Measurements from ENCODE around the gene ANO1.

Gene ANO1

DNA sequence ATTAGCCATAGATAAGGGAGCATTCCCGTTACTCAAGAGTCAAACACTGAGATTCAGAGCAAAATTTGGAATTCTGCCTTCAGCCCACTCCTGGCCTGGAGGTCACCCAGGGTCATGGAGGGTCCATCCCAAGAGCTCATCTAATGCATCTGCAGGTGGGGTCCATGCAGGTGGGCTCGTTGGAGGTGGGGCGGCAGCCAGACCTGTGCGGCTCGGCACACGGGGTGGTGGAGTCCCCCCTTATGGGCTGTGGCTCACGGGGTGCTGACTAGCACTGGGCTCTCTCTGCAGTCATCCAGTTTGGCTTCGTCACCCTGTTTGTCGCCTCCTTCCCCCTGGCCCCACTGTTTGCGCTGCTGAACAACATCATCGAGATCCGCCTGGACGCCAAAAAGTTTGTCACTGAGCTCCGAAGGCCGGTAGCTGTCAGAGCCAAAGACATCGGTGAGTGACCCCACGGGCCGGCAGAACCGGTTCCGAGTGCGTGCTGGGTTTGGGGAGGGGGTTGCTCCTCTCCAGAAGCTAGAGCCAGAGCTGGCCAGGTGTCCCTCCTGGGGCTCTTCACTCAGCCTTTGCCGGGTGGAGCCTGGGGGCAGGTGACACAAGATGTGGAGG lies 92.6 kb downstream of the ANO1 start:
- DNase-seq: no peak

DNA sequence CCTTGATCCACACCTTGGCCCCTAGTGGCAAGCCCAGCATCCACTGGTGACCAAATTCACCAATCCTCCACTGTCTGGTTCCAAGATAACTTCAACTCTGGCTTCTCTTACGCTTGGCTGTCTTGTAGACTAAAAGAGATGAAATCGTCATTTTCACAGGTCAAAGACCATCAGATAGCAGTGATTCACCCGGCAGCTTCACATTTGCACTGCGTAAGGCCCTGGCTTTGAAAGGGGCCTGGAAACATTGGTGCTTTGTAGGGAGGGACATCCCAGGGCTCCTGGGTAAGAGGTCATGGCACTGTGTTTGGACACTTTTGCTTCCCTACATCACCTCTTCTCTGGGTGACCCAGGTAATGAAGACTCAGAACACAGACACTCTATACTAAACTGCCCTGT lies 94.9 kb downstream of the ANO1 start:
- no peak for DNase-seq

DNA sequence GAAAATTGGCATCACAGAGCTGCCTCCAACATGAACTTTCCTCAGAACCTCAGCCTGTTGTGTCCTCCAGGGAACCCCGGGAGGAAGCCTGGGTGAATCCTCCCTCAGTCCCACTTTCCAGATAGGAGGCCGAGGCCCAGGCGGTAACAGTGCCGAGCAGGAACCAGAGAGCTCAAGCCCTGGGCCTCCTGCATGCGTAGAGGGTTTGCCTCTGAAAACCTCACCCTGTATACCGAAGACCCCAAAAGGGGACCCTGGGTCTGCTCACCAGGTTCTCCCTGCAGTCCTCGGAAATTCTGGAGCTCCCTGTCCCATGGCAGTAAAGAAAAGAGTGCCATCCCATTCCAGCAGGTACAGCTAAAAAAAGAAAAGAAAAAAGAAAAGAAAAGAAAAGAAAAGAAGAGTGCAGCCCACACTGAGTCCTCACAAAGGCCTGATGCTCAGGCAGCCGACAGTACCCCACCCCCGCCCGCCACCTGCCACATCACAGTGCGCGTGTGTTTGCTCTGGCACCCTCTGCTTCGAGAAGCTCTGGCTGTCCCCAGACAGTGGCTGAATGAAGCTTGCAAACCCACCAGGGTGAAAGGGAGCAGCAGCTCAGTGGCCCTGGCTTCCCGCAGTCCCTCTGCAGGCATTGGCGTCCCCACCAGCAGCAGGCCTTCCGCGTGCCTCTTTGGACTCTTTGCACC lies 96.6 kb downstream of the ANO1 start:
- no peak for DNase-seq

DNA sequence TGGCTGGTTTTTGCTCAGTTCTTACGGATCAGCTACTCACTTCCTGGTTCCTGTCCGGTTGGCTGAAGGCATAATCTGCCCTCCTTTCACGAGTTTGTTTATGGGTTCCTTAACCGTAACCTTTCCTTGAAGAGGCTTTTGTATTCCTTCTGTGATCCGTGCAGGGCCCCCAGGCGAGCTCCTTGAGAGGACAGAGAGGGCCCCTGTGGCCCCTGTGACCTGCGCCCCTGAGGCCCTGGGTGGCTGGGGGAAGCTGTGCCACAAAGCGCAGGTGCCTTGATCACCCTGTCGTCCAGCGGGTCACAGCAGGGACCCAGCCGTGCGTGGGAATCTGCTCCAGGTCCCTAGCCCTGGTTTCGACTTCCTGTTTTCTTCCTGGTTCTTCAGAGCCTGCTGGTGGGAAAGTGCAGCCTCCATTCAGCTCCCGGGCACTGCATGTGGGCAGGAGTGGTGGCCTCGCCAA lies 97.2 kb downstream of the ANO1 start:
- no peak for DNase-seq

DNA sequence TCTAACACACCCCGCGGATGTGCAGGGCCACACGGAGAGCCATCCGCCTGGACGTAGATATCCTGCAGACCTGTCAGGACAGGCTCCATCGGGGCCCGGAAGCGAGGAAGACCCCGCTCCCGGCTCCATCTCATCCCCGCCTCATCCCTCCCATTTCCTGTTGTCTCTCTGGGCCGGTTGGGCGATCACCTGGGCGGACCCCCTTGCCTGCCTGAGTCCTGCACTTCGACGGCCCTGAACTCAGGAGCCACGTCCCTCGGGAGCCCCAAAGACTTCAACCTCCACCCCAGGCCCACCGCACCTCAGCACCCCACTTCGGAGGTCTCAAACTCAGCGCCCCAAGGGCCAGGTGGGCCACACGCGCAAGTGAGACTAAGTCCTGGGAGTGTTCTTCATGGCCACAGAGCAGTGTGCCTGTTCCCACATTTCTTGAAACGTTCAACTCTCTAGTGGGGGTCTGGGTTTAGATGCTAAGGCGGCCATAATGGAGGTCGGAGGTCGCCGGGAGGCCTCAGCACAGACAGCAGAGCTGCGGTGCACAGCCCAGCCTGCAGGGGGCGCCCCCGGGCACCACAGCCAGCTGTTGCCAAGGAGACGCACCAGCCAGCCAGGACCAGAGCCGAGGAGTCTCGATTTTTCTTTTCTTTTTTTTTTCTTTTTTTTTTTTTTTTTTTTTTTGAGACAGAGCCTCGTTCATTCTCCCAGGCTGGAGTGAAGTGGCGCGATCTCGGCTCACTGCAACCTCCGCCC lies 99.0 kb downstream of the ANO1 start:
- no peak for DNase-seq

DNA sequence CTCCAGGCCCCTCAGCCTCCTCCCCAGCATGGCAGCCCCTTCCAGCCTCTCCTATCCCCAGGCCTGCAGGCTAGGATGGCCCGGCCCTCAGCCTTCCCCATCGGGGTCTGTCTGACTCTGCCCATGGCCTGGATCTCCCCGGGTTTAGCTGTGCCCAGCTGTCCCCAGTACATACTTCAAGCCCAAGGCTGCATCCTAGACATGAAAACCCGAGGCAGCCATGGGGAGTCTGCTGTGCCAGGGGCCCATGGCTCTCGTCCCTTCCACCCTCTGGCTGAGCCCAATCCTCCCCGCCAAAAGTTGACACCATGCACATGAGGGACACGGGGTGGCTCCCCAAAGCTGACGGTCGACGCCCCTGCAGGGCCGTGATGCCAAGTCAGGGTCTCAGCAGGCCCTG lies 102.8 kb downstream of the ANO1 start:
- DNase-seq: no peak

DNA sequence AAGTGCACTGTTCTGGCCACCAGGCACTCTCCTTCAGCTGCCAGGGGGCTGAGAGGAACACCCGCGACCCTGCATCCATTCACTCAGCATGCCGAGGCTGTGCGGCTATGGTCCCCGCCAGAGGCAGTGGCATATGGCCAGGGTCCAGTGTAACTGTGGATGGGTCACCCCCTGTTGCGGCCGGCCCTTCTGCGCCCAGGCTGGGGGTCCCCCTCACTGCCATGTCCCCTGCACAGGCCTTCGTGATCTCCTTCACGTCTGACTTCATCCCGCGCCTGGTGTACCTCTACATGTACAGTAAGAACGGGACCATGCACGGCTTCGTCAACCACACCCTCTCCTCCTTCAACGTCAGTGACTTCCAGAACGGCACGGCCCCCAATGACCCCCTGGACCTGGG lies 104.1 kb downstream of the ANO1 start:
- DNase-seq: no peak

DNA sequence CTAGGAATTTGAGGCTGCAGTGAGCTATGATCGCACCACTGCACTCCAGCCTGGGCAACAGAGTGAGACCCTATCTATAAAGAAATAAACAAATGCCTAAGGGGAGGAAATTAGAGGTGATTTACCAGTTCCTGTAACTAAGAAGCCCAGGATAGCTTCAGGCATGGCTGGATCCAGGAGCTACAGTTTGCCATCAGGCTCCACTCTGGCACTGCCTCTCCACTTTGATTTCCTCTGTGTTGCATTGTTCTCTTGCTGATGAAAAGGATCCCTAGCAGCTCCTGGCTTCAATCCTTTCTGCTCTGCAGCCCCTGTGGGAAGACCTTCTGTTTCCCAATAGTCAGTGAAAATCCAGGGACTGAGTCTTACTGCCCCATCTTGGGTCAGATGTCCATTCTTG lies 104.9 kb downstream of the ANO1 start:
- no peak for DNase-seq

DNA sequence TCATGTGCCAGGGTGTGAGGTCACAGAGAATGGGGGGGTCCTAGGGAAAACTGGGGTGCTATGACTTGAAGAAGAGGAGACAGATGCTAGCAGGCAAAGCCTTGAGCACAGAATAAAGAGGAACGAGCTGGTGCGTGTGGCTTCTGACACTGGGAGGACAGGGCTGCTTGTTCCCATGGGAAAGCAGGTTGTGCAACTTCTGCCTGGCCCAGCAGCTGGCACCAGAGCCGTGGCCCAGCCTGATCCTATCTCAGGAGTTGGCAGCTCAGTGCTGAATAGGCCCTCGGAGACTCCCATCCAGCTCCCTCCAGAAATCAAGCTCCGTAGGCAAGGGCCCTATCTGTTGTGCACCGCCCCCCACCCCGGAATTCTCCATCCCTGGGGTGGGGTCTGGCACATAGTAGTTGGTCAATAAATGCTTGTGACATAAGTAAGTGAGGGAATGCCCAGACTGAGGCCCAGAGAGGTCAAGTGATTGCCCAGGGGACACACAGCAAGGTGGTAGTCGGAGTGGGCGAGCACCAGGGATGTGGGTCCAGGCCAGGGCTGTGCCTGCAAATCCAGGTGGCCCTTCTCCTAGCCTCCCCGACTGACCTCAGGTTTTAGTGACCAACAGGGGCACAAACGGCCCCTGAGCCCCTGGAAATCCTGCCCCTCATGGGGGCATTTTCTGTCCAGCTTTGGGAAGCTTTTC lies 105.5 kb downstream of the ANO1 start:
- DNase-seq: no peak

DNA sequence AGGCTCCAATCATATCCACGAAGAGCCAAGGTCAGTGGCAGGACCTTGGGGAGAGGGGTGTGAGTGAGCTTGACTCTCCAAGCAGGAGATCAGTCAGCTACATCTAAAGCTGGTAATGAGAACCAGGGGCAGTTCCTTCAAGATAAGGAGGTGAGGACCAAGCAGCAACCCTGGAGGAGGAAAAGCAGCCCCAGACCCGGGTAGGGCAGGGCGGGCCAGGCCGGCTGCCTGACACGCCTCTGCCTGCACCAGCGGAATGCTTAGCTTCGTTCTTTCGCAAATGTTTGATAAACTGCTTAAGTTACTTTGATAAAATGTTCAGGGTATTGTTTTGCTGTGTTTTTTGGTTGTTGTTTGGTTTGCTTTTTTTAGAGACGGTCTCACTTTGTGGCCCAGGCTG lies 106.3 kb downstream of the ANO1 start:
- DNase-seq: no peak

DNA sequence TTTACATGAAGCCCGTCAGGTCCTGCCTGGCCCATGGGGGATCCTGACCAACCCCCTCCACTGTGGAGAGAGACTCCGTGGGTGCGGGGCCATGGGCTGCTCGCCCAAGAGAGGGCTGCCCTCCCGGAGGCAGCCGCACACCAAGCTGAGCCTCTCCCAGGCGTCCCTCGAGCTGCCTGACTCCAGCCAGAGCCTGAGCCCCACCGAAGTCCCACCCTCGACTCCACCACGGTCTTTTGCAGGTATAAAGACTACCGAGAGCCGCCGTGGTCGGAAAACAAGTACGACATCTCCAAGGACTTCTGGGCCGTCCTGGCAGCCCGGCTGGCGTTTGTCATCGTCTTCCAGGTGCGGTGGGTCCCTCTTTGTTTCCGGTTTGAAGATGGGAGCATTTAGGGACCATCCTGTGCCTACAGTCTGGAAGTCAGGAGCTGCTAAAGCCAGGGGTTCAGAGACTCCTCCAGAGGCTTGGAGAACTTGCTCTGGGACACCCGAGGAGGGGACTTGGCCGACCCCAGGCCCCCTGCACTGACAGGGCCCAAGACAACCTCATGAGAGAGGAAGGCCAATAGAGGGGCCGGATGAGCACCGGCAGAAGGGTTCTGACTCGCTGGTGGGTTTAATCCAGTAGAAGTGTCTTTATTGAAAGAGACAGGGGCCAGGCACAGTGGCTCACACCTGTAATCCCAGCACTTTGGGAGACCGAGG lies 107.4 kb downstream of the ANO1 start:
- DNase-seq: no peak

DNA sequence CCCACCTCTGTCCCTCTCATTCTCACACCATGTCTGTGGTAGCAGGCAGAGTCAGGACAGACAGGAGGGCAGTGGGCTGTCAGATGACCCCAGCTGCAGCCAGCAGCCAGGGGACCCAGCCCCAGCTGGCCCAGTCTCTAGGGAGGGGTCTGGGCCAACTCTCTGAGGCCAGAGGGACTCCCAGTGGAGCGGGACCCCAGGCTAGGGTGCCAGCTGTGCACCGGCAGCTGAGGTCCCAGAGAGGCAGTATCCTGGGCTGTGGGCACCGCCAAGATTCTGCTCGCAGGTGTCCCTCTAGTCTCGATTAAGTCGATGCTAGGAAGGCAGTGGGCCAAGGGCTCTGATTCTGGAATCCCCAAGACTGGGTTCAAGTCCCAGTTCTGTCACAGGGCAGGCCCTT lies 108.3 kb downstream of the ANO1 start:
- DNase-seq: no peak

DNA sequence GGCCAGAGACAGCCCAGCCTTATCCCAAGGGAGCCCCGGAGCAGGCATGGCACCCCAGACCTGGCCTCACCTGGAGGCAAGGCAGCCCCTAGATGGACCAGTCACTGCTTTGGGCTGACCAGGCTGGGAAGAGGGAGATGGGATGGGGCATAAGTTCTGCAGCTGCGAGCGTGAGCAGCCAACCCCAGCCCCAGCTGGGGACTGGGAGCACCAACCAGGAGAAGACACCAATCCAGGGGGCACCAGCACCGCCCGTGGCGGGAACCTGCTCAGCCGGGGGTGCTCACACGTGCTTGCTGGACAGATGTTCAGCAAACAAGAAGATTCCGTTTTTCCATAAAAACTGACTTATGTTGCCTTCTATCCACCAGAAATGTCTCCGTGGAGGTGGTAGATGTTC lies 108.8 kb downstream of the ANO1 start:
- DNase-seq: no peak

DNA sequence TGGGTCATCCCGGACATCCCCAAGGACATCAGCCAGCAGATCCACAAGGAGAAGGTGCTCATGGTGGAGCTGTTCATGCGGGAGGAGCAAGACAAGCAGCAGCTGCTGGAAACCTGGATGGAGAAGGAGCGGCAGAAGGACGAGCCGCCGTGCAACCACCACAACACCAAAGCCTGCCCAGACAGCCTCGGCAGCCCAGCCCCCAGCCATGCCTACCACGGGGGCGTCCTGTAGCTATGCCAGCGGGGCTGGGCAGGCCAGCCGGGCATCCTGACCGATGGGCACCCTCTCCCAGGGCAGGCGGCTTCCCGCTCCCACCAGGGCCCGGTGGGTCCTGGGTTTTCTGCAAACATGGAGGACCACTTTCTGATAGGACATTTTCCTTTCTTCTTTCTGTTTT lies 109.7 kb downstream of the ANO1 start:
- DNase-seq: no peak

DNA sequence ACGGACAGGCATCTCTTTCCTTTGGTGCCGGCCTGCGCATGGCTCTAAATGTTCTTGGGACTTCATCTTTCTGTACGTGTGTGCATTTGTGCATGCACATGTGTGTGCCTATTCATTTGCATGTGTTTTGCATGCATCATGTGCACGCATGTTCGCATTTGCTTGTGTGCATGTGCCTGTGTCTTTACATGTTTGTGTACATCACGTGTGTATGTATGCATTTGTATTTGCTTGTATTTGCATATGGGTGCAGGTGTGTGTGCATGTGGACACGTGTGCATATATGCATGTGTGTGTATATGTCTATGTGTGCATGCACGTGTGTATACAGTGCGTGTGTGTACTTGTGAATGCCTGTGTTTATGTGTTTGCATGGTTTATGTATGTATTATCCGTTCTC lies 111.5 kb downstream of the ANO1 start:
- DNase-seq: no peak

DNA sequence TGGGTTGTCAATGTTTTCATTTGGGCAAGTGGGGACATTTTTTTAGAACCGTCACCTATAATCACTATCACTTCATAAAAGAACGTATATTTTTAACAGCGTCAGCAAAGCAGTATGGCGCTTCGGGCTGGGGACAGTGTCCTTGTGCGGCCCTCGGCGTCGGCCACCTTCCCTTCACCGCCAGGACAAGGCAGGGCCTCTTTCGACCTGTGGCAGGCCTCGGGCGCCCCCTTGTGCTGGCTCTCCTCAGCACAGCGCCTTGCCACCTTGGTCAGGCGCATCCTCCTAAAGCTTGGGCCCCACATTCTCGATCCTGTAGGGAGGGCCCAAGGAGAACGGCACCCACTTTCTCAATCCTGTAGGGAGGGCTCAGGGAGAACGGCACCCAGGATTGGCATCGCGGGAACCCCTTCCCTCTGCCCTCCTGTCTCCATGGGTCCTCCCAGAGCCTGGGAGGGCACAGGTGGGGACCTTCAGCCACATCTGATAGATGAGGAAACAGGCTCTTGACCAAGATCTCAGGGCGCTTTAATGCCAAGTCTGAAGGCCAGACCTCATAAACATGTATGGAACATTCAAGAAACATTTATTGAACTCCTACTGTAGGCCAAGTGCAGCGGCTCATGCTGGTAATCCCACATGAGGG lies 113.5 kb downstream of the ANO1 start:
- no peak for DNase-seq

DNA sequence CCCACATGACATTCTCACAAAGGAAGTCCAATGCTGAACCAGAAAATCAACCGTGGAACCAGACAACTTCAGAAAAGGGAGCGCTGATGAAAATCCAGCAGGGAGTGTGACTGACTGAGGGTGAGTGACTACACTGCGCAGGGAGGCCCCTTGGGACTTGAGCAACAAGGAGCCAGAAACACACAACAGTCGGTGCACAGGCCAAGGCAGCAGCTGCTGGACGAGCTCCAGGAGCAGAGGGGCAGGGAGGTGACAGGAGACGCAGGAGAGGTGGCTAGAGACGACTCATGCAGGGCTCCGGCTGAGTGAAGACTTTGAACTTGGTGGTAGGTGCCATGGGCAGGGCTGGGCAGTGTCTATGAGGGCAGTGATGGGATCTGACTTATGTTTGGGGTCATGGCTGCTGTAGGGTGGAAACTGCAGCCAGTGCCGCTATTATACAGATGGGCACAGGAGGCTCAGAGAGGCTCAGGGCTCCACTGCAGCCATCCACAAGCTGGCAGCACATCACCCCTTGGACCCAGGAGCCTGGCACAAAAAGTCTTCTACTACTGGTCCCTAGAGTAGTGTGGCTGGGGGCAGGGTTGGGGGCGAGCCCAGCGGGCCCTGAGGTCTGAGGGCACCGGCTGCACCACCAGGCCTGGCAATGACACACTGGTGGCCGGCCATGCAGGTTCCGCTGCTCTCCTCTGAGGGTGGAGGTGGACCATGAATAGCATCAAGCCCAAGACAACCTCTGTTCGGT lies 114.7 kb downstream of the ANO1 start:
- no peak for DNase-seq

DNA sequence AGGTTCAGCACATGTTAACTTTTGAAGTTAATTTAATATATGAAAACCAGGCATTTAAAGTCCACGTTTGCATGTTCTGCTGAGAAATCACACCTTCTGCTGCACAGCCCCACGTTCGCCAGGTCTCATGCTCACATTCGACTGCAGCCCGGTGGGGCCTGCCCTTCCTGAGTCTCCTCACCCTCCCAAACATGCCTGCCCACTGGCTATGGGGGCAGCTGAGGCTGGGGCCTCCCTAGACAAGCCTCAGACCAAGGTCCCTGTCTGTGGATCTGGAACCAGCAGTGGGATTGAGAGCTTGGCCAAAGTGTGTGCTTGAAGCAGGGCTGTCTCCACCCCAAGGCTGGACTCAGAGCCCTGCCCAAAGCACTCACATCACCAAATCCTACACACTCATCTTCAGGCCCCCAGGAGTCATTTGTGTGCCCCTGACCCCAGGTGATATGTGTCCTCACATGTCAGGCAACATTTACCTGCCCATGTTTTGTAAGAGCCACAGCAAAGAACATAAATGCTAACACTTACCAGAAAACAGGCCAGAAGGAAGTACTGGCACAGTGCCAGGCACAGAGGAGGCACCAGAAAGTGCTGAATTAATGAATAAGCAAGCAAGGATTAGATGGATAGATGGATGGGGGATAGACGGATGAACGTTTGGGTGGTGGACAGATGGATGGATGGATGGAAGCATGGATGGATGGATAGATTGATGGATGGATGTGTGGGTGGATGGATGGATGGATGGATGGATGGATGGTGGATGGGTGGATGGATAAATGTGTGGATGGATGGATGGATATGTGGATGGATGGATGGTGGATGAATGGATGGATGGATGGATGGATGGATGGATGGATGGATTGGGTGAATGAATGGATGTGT lies 115.5 kb downstream of the ANO1 start:
- no peak for DNase-seq

DNA sequence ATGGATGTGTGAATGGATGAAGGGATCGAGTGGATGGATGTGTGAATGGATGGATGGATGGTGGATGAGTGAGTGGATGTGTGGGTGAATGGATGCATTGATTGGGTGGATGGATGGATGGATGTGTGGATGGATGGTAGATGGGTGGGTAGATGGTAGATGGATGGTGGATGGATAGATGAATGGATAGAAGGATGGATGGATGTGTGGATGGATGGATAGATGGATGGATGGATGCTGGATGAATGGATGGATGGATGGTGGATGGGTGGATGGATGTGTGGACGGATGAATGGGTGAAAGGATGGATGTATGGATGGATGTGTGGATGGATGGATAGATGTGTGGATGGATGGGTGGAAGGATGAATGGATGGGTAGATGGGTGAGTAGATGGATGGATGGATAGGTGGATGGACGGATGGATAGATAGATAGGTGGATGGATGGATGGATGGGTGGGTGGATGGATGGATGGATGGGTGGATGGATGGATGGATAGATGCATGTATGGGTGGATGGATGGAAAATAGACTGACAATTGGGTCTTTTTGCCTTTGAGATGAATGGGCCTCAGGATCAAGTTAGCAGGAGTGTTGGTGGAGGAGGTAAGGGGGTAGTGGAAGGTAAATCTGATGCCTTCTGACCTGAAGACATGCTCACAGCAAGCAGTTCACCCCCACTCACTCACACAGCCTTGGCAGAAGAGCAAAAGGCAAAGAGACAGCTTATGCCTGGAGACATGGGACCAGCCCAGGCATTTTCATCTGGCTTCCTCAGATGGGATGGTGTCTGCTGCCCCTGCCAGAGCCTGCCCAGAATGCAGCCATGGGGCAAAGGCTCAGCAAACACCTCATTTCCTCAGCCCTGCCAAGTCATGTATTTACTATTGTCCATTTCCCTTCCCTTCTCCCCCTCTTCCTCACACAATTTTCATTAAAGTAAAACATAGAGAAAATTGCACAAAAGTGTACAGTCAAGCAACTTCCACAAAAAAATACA lies 117.0 kb downstream of the ANO1 start:
- no peak for DNase-seq
